COLO829 (cell line): ENCODE data around the gene TTC23.
"Not testable (repeated sequence)": the region's sequence is repeated elsewhere in the genome, so short reads cannot be mapped to it uniquely, and the experiment has no call there.

Source experiments
- DNase-seq: peaks from one replicate; pipeline ENCODE4 v3.0.0; 2012; ENCODE audit warnings: low spot score

Gene TTC23

GRCh38 chr15:99250001-99250400, 620 bp upstream of the TTC23 start:
- no peak for DNase-seq

- DNase-seq: no peak
These were observed 1.2 kb downstream of the TTC23 start for GRCh38 chr15:99248000-99248715.

DNA sequence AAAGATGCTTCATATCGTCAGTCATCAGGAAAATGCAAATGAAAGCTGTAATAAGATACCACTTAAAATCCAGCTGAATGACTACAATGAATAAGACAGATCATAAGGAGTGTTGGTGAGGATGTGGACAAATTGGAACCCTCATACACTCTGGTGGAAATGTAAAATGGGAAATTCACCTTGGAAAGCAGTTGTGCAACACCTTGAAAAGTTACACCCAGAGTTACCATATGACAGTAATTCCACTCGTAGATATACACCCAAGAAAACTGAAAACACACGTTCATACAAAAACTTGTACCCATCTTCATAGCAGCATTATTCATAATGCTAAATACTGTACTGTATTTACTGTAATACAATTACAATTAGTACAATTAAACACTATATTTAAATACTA, 2.3 kb downstream of the TTC23 start:
- DNase-seq: no peak

- DNase-seq: no peak
These were observed 5.1 kb downstream of the TTC23 start for GRCh38 chr15:99244306-99244705.

DNA sequence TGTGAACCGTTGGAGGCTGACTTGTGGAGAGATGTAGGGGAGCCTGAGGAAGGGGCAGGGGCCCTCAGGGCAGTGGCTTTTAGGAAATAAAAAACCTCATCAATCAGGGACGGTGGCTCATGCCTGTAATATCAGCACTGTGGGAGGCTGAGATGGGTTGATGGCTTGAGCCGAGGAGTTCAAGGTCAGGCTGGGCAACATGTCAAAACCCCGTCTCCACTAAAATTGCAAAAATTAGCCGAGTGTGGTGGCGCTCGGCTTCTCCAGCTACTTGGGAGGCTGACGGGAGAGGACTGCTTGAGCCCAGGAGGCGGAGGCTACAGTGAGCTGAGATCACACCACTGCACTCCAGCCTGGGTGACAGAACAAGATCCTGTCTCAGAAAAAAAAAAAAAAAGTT, 7.6 kb downstream of the TTC23 start:
- no peak for DNase-seq

DNA sequence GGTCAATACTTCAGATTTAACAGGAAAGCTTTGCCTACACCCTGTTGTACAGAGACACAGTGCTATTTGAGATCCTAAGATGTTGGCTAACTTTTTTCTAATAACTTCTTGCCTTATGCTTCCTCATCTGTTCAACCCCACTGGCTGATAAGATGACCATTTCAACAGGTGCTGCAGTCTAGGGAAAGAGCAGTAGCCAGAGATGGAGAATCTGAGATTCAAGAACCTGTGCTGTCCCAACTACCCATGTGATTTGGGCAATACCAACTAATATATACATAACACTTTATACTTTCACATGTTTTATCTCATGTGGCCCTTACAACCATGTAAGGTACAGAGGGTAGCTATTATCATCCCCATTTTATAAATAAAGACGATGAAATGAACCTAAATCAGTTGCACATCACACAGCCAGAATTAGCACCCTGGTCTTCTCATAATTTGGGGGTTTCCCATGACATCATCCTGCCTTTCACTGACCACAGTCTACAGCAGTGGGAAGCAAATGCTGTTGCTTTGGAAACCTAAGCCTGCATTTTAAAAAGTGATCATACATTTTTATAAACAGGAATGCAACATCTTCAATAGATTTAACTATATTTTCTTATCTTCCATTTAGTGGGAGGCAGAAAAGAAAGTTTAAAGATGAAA, 9.7 kb downstream of the TTC23 start:
- no peak for DNase-seq

DNA sequence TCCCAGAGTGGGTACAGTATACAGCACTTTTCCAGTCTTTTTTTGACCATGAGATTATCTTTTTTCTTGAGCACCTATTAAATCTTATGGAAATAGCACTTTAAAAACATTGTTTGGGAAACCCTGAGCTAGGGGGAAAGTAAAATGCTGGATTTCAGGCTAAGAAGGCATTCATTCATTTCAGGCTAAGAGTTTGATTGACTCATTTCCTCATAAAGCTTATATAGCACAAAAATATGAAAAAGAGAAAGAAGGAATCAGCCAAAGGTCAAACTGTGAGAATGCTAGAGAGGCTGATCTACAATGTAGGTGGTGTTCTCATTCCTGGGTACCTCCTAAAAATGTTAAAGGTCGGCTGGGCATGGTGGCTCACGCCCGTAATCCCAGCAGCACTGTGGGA, 10.5 kb downstream of the TTC23 start:
- peak; percentile 40 for DNase-seq

DNA sequence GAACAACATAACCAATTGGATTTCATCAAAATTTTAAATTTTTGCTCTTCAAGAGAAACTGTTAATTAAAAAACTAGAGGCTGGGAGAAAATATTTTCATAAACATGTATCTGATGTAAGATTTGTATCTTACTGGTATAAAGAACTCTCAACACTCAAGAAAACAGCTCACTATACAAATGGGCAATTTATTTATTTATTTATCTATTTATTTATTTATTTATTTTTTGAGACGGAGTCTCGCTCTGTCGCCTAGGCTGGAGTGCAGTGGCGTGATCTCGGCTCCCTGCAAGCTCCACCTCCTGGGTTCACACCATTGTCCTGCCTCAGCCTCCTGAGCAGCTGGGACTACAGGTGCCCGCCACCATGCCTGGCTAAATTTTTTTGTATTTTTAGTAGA, 15.2 kb downstream of the TTC23 start:
- not testable (repeated sequence) for DNase-seq

- no peak for DNase-seq
These were observed 16.6 kb downstream of the TTC23 start for GRCh38 chr15:99232740-99233139.

DNA sequence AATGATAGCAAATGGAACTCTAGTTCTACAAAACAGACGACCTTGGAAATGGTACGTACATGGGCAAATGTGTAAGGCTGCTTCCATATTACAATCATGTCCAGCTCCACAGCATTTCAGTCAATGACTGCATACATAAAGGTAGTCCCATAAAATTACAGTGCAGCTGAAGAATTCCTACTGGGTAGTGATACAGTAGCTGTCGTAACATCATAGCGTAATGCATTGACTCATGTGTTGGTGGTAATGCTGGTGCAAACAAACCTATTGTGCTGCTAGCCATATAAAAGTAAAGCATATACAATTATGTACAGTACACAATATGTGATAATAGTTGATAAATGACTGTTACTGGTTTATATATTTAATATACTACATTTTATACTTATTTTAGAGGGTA, 18.5 kb downstream of the TTC23 start:
- no peak for DNase-seq

DNA sequence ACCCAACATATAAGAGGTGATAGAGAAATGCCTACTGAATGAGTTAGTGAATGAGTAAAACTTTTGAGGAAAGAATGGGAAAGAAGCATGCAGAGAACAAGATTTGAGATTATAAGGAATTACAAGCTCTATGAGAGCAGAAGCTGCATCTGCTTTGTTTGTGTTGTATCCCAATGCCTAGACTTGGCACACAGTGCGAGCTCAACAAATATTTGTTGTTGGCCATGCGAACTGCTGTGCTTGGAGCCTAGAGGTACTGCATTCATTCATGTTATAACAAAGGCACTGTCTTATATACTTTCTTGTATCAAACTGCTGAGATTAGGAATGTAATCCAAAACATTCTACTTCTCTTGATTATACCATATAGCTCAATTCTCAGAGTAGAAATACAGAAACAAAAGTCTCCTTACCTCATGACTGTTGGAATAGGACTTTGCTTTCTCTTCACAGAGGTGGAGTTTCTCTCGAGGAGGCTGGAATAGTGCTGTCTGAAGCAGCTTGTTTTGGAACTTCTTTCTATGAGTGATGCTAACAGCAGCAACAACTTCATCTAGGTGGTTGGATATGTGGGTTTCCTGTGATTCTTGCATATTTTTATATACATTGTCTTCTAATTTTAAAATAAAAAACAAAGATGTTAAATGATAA, 21.1 kb downstream of the TTC23 start:
- DNase-seq: no peak

DNA sequence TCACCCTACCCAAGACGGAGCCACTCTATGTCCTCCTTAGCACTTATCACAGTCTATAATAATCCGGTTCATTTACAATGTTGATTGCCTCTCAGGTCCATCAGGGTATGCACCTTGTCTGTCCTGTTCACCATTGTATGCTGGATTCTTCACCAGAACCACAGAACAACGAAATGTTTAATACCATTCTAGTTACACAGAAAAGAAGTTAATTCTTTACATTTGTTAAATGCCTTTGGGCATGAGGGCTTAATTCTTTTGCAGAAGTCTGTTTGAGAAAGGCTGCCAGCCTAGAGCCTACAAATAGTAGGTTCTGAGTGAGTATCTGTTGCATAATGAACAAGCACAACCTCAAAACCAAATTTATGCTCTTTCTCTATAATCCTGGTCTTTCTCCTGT, 22.6 kb downstream of the TTC23 start:
- no peak for DNase-seq

DNA sequence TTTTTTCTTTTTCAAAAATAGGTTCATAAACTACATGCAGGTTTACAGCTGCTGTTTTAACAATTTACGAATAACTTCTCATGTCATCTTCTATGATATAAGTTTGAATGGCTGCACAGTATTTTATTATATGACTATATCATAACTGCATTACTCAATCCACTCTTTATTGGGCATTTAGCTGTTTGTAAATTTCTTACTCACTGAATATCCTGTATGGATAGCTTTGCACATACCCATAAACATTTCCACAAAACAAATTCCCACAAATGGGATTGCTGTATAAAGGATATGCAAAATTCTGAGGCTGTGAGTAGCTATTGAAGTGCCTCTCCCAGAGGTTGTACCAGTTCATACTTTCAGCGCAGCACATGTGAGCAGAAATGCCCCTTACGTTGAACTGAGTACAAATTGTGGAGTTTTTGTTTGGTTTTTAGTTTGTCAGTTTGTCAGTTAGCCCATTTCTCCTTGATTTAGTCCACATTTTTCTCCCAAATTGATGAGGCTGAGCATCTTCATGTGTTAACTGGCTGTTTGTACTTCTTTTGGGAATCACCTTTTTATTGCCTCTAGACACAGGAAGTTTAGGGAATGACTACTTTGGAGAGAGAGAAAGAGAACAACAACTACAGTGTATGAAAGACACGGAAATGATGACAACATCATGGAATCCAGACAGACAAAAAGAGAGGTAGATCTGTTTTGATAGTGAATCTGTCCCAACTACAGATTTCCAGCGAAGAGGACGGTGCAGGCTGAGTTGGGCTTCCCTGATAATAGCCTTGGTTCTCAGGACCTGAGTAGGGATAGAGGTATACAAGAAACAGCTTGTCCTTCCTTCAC, 24.8 kb downstream of the TTC23 start:
- DNase-seq: no peak

- DNase-seq: peak; percentile 87
These were observed 36.1 kb downstream of the TTC23 start for GRCh38 chr15:99213187-99213811.

GRCh38 chr15:99212406-99212805, 37.0 kb downstream of the TTC23 start:
- DNase-seq: peak; percentile 57

GRCh38 chr15:99211926-99212325, 37.5 kb downstream of the TTC23 start:
- no peak for DNase-seq

DNA sequence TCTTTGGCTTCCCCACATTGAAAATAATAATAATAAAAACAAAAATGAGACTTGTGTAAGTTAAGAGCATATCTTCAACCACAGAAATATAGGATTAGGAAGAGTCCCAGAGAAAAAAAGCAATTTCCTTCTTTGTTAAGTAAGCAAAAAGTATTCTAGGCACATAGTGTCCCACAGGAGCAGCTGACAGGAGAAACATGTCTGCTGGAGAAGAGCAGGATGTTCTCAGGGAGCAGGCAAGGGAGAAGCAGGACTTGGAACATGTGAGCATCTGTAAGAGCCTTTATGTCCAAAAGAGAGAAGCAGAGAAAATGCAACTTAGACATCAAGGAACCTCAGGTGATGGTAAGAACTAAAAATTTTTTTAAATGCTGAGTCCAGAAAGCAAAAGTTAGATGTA, 39.0 kb downstream of the TTC23 start:
- no peak for DNase-seq

DNA sequence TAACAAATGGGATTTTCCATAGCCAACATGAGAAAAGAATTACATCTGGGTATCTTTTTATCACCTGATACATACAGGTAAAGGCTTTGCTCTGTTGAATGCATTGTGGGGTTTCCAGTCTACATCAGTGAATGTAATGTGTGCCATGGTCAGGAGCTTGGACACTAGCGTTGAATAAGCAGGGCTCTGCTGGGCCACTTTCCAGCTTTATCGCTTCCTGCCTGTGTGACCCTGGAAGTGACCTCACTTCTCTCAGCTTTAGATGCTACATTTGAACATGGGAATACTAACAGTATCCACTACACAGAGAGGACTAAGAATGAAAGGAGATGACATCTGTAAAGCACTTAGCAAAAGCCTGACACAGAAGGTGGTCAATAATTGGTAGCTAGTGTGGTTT, 40.1 kb downstream of the TTC23 start:
- DNase-seq: no peak

GRCh38 chr15:99207672-99208071, 41.7 kb downstream of the TTC23 start:
- DNase-seq: no peak

DNA sequence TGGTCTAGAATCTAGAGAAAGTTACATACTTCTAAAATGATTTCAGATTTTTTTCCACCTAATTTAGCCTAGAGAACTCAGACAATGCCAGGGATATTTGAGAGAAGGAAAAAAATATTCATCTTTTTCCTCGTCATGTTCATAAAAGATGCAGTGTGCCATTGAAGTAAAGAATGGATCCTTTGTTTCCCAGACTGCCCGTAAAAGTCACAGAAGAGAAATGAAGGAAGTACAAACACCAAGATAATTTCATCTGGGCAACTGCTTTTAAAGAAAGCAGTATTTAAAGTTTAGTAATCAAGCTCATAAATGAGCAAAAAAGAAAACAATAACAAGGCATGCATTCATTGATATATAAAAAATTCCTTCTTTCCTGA, 47.2 kb downstream of the TTC23 start:
- DNase-seq: peak; percentile 61

GRCh38 chr15:99201408-99202175, 47.8 kb downstream of the TTC23 start:
- no peak for DNase-seq
